ENCODE results near the gene FSTL1. TPM values are rescaled to one million over a fixed set of nuclear protein-coding genes. Genes with fewer than 3 reads are reported as not detected.

The FSTL1 gene
- total and polyA plus RNA-seq, 2 of the 8 experiments (the other 6 are each of a cell fraction or from before 2014, with no cell fraction given) = 158 to 516 TPM

DNA sequence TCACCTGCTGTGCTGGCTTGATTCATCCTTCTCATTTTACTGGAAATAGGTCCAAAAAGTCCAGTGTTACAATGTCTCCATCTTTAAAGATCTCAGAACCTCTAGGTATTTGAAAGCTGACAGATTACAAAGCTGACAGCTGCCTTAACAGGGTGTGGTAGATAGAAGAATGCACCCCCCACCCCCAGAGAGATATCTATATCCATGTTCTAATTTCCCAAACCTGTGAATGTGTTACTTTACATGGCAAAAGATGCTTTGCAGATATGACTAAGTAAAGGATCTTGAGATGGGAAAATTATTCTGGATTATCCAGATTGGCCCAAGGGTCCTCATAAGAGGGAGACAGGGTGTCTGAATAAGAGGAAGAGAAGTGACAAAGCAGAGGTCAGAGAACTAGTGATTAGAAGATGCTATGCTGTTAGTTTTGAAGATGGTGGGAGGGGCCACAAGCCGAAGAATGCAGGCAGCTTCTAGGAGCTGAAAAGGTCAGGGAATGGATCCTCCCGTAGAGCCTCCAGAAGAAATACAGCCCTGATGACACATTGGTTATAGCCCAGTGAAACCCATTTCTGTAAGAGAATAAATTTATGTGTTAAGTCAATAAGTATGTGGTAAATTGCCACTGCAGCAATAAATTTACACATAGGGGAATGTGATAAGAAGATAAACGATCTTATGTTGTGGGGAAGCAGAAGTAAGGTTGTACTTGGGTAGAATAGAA lies 21.5 kb upstream of the FSTL1 start:
- 86% methylated on average over 3 of the region's 3 CpGs; no CpG with 5 or more reads in 1 of the 2 experiments for WGBS, 2 experiments (ENCODE audit: extremely low coverage in 1 of 2, insufficient coverage in 1 of 2, insufficient read length in 1 of 2, insufficient replicate concordance in 2 of 2, low coverage in 1 of 2, low lambda C conversion rate in 2 of 2, missing lambda C conversion rate in 1 of 2)
- ChIA-PET POLR2A (ENCODE audit: partially characterized antibody) (no interaction called here), CTCF (ENCODE audit: partially characterized antibody) (interaction anchor here (0.8 to 6.9 kb wide), 4 partner anchors 10 to 86 kb away, joined by 3 to 36 read pairs (median 4); no protein-coding TSS in a partner anchor)
- Histone ChIP-seq H2AK5ac (ENCODE audit: low read depth, low read length) (no peak overlapping the region), H3K56ac (replicated peaks; ENCODE audit: insufficient read length, low read depth, low read length) (no peak overlapping the region), H3K23me2 (ENCODE audit: low read depth, low read length) (no peaks in the 10 kb centered on the region), H3K14ac (ENCODE audit: insufficient read length) (no peak overlapping the region), H3K79me2 (ENCODE audit: control insufficient read depth in 1 of 2, insufficient read depth in 2 of 2, low read length in 2 of 2) (no peaks in the 10 kb centered on the region), H3K23ac (ENCODE audit: insufficient read length) (no peak overlapping the region), H3K9me3 (ENCODE audit: insufficient read depth in 2 of 2, low read depth in 1 of 2, low read length in 1 of 2) (peaks cover 0 to 4% of the 10 kb centered on the region in 2 experiments; a peak in 2 of 4 replicates), H4K8ac (ENCODE audit: extremely low read depth, insufficient read depth, low read length) (no peak overlapping the region), H2BK15ac (ENCODE audit: low read length) (0 out of 2 replicates have a peak overlapping the region, but pooled peaks have one; percentile 31), H3K4me3 (ENCODE audit: extremely low read depth in 1 of 4, insufficient read depth in 2 of 4, low read depth in 3 of 4, low read length in 4 of 4) (no peak overlapping the region), H4K5ac (ENCODE audit: insufficient read length, low read depth, low read length) (no peak overlapping the region), H3K36me3 (ENCODE audit: control insufficient read depth in 2 of 4, insufficient read depth in 4 of 4, low read length in 3 of 4) (no peaks in the 10 kb centered on the region), H3K18ac (ENCODE audit: extremely low read depth, low read length) (no peak overlapping the region), H3K9ac (replicated peaks in 1 of 4; ENCODE audit: extremely low read depth in 1 of 4, low read depth in 3 of 4, low read length in 3 of 4) (no peak overlapping the region), H3K4me1 (replicated peaks in 1 of 4; ENCODE audit: control insufficient read depth in 3 of 4, insufficient read depth in 4 of 4, low read length in 3 of 4) (peaks cover 7 to 32% (median 12%) of the 10 kb centered on the region in 4 experiments; a peak in 6 of 7 replicates), H2BK12ac (ENCODE audit: low read depth, low read length) (0 out of 2 replicates have a peak overlapping the region, but pooled peaks have one; percentile 41), H3K79me1 (ENCODE audit: low read depth, low read length) (no peaks in the 10 kb centered on the region), H3K4ac (replicated peaks; ENCODE audit: insufficient read length, low read depth, low read length) (no peak overlapping the region), H3K4me2 (ENCODE audit: insufficient read depth in 1 of 2, low read depth in 2 of 2, low read length in 2 of 2) (no peak overlapping the region), H2BK20ac (ENCODE audit: low read length) (peak overlapping the region; percentile 53; the same call in 1 of the 2 replicates), H2BK120ac (replicated peaks; ENCODE audit: low read depth, low read length) (no peak overlapping the region), H3K27ac (ENCODE audit: low read depth, low read length) (no peak overlapping the region), H2AFZ (ENCODE audit: low read length) (no peak overlapping the region), H4K20me1 (replicated peaks in 1 of 2; ENCODE audit: control insufficient read depth in 1 of 2, insufficient read depth in 2 of 2, low read length in 2 of 2) (no peaks in the 10 kb centered on the region), H2BK5ac (ENCODE audit: low read depth, low read length) (no peak overlapping the region), H3K27me3 (replicated peaks in 1 of 4; ENCODE audit: control insufficient read depth in 3 of 4, extremely low read depth in 1 of 4, insufficient read depth in 3 of 4, low read length in 3 of 4) (no peaks in the 10 kb centered on the region), H4K91ac (replicated peaks; ENCODE audit: insufficient read length, low read length) (no peak overlapping the region)
- DNase-seq (ENCODE audit: low read depth in 1 of 2, low spot score in 2 of 2) = no peak
- FAIRE-seq = no peak
- no peak for TF ChIP-seq EP300 (IDR thresholded peaks at IDR 0.05; ENCODE audit: borderline replicate concordance in 1 of 2, low read depth in 2 of 2, low read length in 2 of 2)
- no peak for TF ChIP-seq RXRA (IDR thresholded peaks at IDR 0.05; ENCODE audit: insufficient read depth, low read depth, low read length)
- no peak for TF ChIP-seq POU5F1 (IDR thresholded peaks at IDR 0.05; ENCODE audit: low read depth, low read length)
